ENCODE results near the gene MSL1. TPM values are rescaled to one million over a fixed set of nuclear protein-coding genes. Genes with fewer than 3 reads are reported as not detected.

MSL1 gene
- total and polyA plus RNA-seq, 5 donors from 2014 or later: 9.3 to 126 (median 10.2) TPM

DNA sequence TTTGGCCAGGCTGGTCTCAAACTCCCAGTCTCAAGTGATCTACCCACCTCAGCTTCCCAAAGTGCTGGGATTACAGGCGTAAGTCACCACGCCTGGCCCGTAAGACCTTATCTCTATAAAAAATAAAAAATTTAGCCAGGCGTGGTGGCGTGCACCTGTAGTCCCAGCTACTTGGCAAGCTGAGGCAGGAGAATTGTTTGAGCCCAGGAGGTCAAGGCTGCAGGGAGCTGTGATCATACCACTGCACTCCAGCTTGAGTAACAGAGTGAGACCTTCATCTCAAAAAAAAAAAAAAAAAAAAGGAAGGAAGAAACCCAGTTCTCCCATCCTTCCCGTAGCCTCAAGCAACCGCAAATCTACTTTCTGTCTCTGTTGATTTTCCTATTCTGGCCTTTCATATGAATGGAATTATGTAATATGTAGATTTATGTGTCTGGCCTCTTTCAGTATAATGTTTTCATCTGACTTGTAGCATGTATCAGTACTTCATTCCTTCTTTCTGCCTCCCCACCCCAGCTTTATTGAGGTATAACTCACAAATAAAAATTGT is 29.7 kb downstream of the MSL1 start:
- H3K27ac ChIP-seq (ENCODE audit: insufficient read depth, low read length, poor library complexity, severe bottlenecking): no peak overlapping the region
- peak overlapping the region in 2 of 3 donors; percentile 1 to 14 for H3K27ac Mint-ChIP-seq
- peaks cover 34 to 71% (median 47%) of the 10 kb centered on the region in 4 donors for H3K4me1 Mint-ChIP-seq

DNA sequence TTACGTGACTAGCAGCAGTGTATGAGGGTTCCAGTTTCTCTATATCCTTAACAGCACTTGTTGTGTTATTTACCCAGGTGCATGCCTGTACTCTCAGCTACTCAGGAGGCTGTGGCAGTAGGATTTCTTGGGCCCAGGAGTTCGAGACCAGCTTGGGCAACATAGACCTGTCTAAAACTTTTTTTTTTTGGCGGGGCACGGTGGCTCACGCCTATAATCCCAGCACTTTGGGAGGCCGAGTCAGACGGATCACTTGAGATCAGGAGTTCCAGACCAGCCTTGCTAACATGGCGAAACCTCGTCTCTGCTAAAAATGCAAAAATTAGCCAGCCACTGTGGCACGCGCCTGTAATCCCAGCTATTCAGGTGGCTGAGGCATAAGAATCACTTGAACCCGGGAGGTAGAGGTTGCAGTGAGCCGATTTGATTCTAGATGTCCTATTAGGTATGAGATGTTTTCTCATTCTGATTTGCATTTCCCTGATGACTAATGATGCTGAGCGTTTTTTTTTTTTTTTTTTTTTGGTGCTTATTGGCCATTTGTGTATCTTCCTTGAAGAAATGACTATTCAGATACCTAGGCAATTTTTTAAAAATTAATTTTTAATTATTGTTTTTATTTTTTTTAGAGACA is 31.9 kb downstream of the MSL1 start:
- Mint-ChIP-seq H3K9me3 (no peaks in the 10 kb centered on the region), H3K4me1 (peaks cover 34 to 64% (median 40%) of the 10 kb centered on the region in 4 donors), H3K4me3 (no peak overlapping the region), H3K36me3 (peaks cover 40% of the 10 kb centered on the region), H3K27ac (peak overlapping the region in 2 of 3 donors; percentile 9 to 67), H3K27me3 (no peaks in the 10 kb centered on the region)
- H3K27me3 ChIP-seq (ENCODE audit: control insufficient read depth, insufficient read depth, low read length): no peaks in the 10 kb centered on the region
- ATAC-seq (ENCODE audit: low read depth in 2 of 2) (no peak), DNase-seq (no peak)
- H3K27ac ChIP-seq (ENCODE audit: insufficient read depth, low read length, poor library complexity, severe bottlenecking): no peak overlapping the region
- H3K4me1 ChIP-seq (ENCODE audit: control insufficient read depth, insufficient read depth, low read length, poor library complexity, severe bottlenecking): peaks cover 3% of the 10 kb centered on the region
- peaks cover 66% of the 10 kb centered on the region for H3K36me3 ChIP-seq (ENCODE audit: control insufficient read depth, insufficient read depth, low read length)
- H3K9me3 ChIP-seq (ENCODE audit: control insufficient read depth in 2 of 2, low read length in 2 of 2): no peaks in the 10 kb centered on the region
- no peak overlapping the region for H3K4me3 ChIP-seq (ENCODE audit: low read depth, low read length)

More for the DNA sequence above, 29.7 kb downstream of the MSL1 start:
- Mint-ChIP-seq H3K27me3 (no peaks in the 10 kb centered on the region), H3K9me3 (no peaks in the 10 kb centered on the region), H3K36me3 (peaks cover 51% of the 10 kb centered on the region), H3K4me3 (peak overlapping the region in 1 of 4 donors; percentile 68)
- H3K27me3 ChIP-seq (ENCODE audit: control insufficient read depth, insufficient read depth, low read length): no peaks in the 10 kb centered on the region
- peaks cover 7% of the 10 kb centered on the region for H3K4me1 ChIP-seq (ENCODE audit: control insufficient read depth, insufficient read depth, low read length, poor library complexity, severe bottlenecking)
- DNase-seq (no peak), ATAC-seq (ENCODE audit: low read depth in 2 of 2) (no peak)
- no peak overlapping the region for H3K4me3 ChIP-seq (ENCODE audit: low read depth, low read length)
- no peaks in the 10 kb centered on the region for H3K9me3 ChIP-seq (ENCODE audit: control insufficient read depth in 2 of 2, low read length in 2 of 2)
- H3K36me3 ChIP-seq (ENCODE audit: control insufficient read depth, insufficient read depth, low read length): peaks cover 76% of the 10 kb centered on the region

DNA sequence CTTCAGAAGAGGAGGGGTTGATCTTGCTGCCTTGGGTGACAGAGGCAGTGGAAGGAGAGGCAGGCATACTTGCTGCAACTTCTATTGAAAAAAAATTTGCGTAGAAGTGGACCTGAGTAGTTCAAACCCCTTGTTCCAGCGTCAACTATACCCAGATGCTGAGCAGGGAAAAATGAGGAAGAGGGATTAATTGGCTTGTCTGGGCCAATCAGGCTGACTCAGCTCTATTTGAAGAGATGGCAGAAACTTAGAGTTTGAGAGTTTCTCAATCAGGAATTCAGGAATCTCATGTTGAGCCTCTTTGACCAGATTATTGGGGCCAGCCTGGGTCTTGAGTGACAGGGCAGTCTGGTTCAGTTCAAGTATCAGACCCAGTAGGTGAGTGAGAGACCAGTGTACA is 36.2 kb downstream of the MSL1 start:
- peak overlapping the region in 1 of 3 donors; percentile 25 for H3K27ac Mint-ChIP-seq
- Histone ChIP-seq H3K4me3 (ENCODE audit: low read depth, low read length) (no peak overlapping the region), H3K27ac (ENCODE audit: insufficient read depth, low read length, poor library complexity, severe bottlenecking) (no peak overlapping the region), H3K36me3 (ENCODE audit: control insufficient read depth, insufficient read depth, low read length) (peaks cover 56% of the 10 kb centered on the region), H3K27me3 (ENCODE audit: control insufficient read depth, insufficient read depth, low read length) (no peaks in the 10 kb centered on the region), H3K4me1 (ENCODE audit: control insufficient read depth, insufficient read depth, low read length, poor library complexity, severe bottlenecking) (peaks cover 3% of the 10 kb centered on the region), H3K9me3 (ENCODE audit: control insufficient read depth in 2 of 2, low read length in 2 of 2) (no peaks in the 10 kb centered on the region)
- ATAC-seq (ENCODE audit: low read depth in 2 of 2) (no peak), DNase-seq (no peak)
- H3K27me3 Mint-ChIP-seq: no peaks in the 10 kb centered on the region
- H3K9me3 Mint-ChIP-seq: no peaks in the 10 kb centered on the region
- no peak overlapping the region for H3K4me3 Mint-ChIP-seq
- H3K4me1 Mint-ChIP-seq: peaks cover 22 to 45% (median 27%) of the 10 kb centered on the region in 4 donors
- peaks cover 34% of the 10 kb centered on the region for H3K36me3 Mint-ChIP-seq

DNA sequence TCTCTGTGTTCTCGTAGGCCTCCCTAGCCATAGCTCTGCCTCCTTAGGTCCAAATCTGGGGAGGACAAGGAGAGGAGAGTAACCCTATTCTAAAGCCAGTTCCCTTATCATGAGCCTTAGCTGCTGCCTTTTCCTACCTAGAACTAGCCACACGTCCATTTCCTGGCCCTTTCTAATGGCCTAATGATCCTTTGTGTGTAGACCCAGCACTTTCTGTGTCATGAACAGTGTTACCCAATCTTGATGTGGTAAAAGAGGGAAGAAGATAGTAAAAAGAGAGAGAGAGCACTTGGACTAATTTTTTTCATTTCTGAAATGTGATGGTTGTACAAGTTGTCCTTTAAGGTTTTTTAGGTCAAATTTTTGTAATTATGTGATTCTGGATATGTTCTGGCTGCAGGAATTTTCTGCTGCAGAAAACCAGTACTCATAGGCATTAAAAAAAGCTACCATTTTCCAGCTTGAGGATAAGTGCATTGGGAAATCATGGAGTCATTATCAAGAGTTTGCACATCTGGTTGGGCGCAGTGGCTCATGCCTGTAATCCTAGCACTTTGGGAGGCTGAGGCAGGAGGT is 36.8 kb downstream of the MSL1 start:
- peak overlapping the region; percentile 25 to 77 (median 70) for H3K27ac Mint-ChIP-seq
- H3K27me3 Mint-ChIP-seq: no peaks in the 10 kb centered on the region
- no peak overlapping the region for H3K4me3 ChIP-seq (ENCODE audit: low read depth, low read length)
- DNase-seq (no peak), ATAC-seq (ENCODE audit: low read depth in 2 of 2) (no peak)
- H3K4me3 Mint-ChIP-seq: no peak overlapping the region
- H3K9me3 ChIP-seq (ENCODE audit: control insufficient read depth in 2 of 2, low read length in 2 of 2): no peaks in the 10 kb centered on the region
- H3K27me3 ChIP-seq (ENCODE audit: control insufficient read depth, insufficient read depth, low read length): no peaks in the 10 kb centered on the region
- peaks cover 58% of the 10 kb centered on the region for H3K36me3 ChIP-seq (ENCODE audit: control insufficient read depth, insufficient read depth, low read length)
- H3K36me3 Mint-ChIP-seq: peaks cover 32% of the 10 kb centered on the region
- H3K4me1 Mint-ChIP-seq: peaks cover 16 to 40% (median 22%) of the 10 kb centered on the region in 4 donors
- H3K4me1 ChIP-seq (ENCODE audit: control insufficient read depth, insufficient read depth, low read length, poor library complexity, severe bottlenecking): peaks cover 3% of the 10 kb centered on the region
- no peak overlapping the region for H3K27ac ChIP-seq (ENCODE audit: insufficient read depth, low read length, poor library complexity, severe bottlenecking)
- H3K9me3 Mint-ChIP-seq: no peaks in the 10 kb centered on the region

DNA sequence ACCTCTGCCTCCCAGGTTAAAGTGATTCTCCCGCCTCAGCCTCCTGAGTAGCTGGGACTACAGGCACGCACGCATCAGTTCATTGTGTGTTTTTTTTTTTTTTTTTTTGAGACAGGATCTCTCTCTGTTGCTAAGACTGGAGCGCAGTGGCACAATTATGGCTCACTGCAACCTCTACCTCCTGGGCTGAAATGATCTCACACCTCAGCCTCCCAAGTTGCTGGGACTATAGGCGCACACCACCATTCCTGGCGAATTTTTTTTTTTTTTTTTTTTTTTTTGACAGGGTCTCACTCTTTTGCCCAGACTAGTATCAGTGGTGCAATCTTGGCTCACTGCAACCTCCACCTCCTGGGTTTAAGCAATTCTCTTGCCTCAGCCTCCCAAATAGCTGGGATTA is 37.7 kb downstream of the MSL1 start:
- Histone ChIP-seq H3K36me3 (ENCODE audit: control insufficient read depth, insufficient read depth, low read length) (peaks cover 58% of the 10 kb centered on the region), H3K27ac (ENCODE audit: insufficient read depth, low read length, poor library complexity, severe bottlenecking) (no peak overlapping the region)
- H3K27ac Mint-ChIP-seq: peak overlapping the region in 1 of 3 donors; percentile 35

DNA sequence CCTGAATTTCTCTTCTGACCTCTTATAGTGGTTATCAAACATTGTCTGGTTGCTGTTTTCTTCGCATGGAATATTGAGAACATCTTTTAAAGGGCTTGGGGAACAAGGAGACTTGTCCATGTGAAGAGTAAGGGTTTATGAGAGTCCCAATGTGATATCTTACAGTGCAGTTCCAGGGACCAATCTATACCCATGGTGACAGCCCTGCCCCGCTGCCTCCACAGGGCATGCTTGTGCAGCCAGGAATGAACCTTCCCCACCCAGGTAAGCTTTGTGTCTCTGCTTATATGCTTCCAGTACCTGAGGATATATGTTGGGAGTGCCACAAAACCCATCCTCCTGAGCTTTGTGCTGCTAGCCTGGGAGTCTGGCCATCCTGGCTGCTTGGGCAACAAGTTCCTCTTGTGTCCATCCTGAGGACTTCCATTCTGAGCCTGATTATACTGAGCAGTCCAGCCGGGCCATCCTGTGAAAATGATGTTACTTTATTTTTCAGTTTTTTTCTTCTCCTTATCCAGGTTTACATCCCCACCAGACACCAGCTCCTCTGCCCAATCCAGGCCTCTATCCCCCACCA is 46.0 kb downstream of the MSL1 start:
- Histone ChIP-seq H3K36me3 (ENCODE audit: control insufficient read depth, insufficient read depth, low read length) (peaks cover 89% of the 10 kb centered on the region), H3K4me3 (ENCODE audit: low read depth, low read length) (no peak overlapping the region), H3K27ac (ENCODE audit: insufficient read depth, low read length, poor library complexity, severe bottlenecking) (peak overlapping the region; percentile 58), H3K27me3 (ENCODE audit: control insufficient read depth, insufficient read depth, low read length) (no peaks in the 10 kb centered on the region), H3K9me3 (ENCODE audit: control insufficient read depth in 2 of 2, low read length in 2 of 2) (no peaks in the 10 kb centered on the region), H3K4me1 (ENCODE audit: control insufficient read depth, insufficient read depth, low read length, poor library complexity, severe bottlenecking) (peaks cover 4% of the 10 kb centered on the region)
- no peak for DNase-seq
- H3K9me3 Mint-ChIP-seq: no peaks in the 10 kb centered on the region
- no peak for ATAC-seq (ENCODE audit: low read depth in 2 of 2)
- peaks cover 7 to 20% (median 15%) of the 10 kb centered on the region in 4 donors for H3K4me1 Mint-ChIP-seq
- H3K27ac Mint-ChIP-seq: peak overlapping the region; percentile 58 to 92 (median 83)
- peaks cover 53% of the 10 kb centered on the region for H3K36me3 Mint-ChIP-seq
- no peak overlapping the region for H3K4me3 Mint-ChIP-seq
- no peaks in the 10 kb centered on the region for H3K27me3 Mint-ChIP-seq

More for the DNA sequence above, 37.7 kb downstream of the MSL1 start:
- Histone ChIP-seq H3K27me3 (ENCODE audit: control insufficient read depth, insufficient read depth, low read length) (no peaks in the 10 kb centered on the region), H3K9me3 (ENCODE audit: control insufficient read depth in 2 of 2, low read length in 2 of 2) (no peaks in the 10 kb centered on the region), H3K4me3 (ENCODE audit: low read depth, low read length) (no peak overlapping the region), H3K4me1 (ENCODE audit: control insufficient read depth, insufficient read depth, low read length, poor library complexity, severe bottlenecking) (peaks cover 3% of the 10 kb centered on the region)
- H3K9me3 Mint-ChIP-seq: no peaks in the 10 kb centered on the region
- H3K27me3 Mint-ChIP-seq: no peaks in the 10 kb centered on the region
- DNase-seq (no peak), ATAC-seq (ENCODE audit: low read depth in 2 of 2) (no peak)
- H3K36me3 Mint-ChIP-seq: peaks cover 33% of the 10 kb centered on the region
- no peak overlapping the region for H3K4me3 Mint-ChIP-seq
- peaks cover 13 to 36% (median 20%) of the 10 kb centered on the region in 4 donors for H3K4me1 Mint-ChIP-seq

DNA sequence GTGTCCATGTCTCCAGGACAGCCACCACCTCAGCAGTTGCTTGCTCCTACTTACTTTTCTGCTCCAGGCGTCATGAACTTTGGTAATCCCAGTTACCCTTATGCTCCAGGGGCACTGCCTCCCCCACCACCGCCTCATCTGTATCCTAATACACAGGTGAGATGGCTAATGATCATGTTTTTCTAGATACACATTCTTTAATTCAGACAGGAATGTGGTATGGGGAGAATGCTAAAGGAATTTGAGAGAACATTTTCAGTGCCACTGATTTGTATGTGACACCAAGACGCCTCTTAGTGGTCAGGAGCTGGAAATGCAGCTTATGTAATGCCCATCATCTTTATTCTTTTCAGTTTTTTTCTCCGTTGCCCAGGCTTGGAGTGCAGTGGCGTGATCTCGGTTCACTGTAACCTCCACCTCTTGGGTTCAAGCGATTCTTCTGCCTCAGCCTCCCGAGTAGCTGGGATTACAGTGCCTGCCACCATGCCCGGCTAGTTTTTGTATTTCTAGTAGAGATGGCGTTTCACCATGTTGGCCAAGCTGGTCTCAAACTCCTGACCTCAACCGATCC is 46.6 kb downstream of the MSL1 start:
- Mint-ChIP-seq H3K9me3 (no peaks in the 10 kb centered on the region), H3K4me1 (peaks cover 7 to 20% (median 15%) of the 10 kb centered on the region in 4 donors), H3K27ac (peak overlapping the region; percentile 58 to 92 (median 83)), H3K36me3 (peaks cover 52% of the 10 kb centered on the region), H3K4me3 (no peak overlapping the region), H3K27me3 (no peaks in the 10 kb centered on the region)
- H3K9me3 ChIP-seq (ENCODE audit: control insufficient read depth in 2 of 2, low read length in 2 of 2): no peaks in the 10 kb centered on the region
- ATAC-seq (ENCODE audit: low read depth in 2 of 2) (peak; percentile 70 to 84), DNase-seq (peak; percentile 18 to 68 (median 65))
- peak overlapping the region; percentile 58 for H3K27ac ChIP-seq (ENCODE audit: insufficient read depth, low read length, poor library complexity, severe bottlenecking)
- H3K36me3 ChIP-seq (ENCODE audit: control insufficient read depth, insufficient read depth, low read length): peaks cover 87% of the 10 kb centered on the region
- H3K4me3 ChIP-seq (ENCODE audit: low read depth, low read length): no peak overlapping the region
- H3K4me1 ChIP-seq (ENCODE audit: control insufficient read depth, insufficient read depth, low read length, poor library complexity, severe bottlenecking): peaks cover 4% of the 10 kb centered on the region
- H3K27me3 ChIP-seq (ENCODE audit: control insufficient read depth, insufficient read depth, low read length): no peaks in the 10 kb centered on the region

All from CD4-positive, CD25-positive, alpha-beta regulatory T cell (primary cell).